ENCODE measurements around the gene SPIRE1.

- TF ChIP-seq, protein P1, sequence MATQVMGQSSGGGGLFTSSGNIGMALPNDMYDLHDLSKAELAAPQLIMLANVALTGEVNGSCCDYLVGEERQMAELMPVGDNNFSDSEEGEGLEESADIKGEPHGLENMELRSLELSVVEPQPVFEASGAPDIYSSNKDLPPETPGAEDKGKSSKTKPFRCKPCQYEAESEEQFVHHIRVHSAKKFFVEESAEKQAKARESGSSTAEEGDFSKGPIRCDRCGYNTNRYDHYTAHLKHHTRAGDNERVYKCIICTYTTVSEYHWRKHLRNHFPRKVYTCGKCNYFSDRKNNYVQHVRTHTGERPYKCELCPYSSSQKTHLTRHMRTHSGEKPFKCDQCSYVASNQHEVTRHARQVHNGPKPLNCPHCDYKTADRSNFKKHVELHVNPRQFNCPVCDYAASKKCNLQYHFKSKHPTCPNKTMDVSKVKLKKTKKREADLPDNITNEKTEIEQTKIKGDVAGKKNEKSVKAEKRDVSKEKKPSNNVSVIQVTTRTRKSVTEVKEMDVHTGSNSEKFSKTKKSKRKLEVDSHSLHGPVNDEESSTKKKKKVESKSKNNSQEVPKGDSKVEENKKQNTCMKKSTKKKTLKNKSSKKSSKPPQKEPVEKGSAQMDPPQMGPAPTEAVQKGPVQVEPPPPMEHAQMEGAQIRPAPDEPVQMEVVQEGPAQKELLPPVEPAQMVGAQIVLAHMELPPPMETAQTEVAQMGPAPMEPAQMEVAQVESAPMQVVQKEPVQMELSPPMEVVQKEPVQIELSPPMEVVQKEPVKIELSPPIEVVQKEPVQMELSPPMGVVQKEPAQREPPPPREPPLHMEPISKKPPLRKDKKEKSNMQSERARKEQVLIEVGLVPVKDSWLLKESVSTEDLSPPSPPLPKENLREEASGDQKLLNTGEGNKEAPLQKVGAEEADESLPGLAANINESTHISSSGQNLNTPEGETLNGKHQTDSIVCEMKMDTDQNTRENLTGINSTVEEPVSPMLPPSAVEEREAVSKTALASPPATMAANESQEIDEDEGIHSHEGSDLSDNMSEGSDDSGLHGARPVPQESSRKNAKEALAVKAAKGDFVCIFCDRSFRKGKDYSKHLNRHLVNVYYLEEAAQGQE (IDR thresholded peaks at IDR 0.05; ENCODE audit: low read depth): no peak
- TF ChIP-seq TAF1 (IDR thresholded peaks at IDR 0.05; ENCODE audit: low read depth) (no peak), EP300 (IDR thresholded peaks at IDR 0.05; ENCODE audit: borderline replicate concordance) (no peak), MAX (IDR thresholded peaks at IDR 0.05) (no peak), RAD21 (IDR thresholded peaks at IDR 0.05; ENCODE audit: low read depth) (no peak), FOXM1 (IDR thresholded peaks at IDR 0.05; ENCODE audit: borderline replicate concordance, low read depth) (no peak), CEBPB (IDR thresholded peaks at IDR 0.05) (no peak)
Measured at GRCh38 chr18:12651651-12652050, 6.3 kb downstream of the SPIRE1 start.

All from Ishikawa (cell line).